ENCODE data around the gene MRPL38.

The MRPL38 gene

DNA sequence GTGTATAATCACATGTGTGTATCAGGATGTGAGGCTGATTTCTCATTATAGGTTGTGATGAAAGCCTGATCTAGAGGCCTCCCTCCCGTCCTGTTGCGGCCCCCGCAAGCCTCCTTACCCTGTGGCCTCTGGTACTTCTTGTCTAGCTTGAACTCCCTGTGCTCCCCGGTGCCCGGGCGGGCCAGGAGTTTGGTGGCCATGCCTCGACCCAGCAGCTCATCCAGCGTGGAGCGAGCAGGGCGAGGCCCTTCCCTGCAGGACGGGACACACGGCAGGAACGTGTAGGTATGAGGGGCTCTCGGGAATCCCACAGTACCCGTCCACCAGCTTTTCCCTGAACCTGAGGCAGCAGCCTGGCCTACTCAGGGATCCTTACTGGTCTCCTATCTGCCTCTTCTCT is 21.2 kb upstream of the MRPL38 start:
- H3K4me3 ChIP-seq (ENCODE audit: low read length) = no peak overlapping the region
- DNase-seq (ENCODE audit: low read depth) = no peak
- TF ChIP-seq, protein P1, sequence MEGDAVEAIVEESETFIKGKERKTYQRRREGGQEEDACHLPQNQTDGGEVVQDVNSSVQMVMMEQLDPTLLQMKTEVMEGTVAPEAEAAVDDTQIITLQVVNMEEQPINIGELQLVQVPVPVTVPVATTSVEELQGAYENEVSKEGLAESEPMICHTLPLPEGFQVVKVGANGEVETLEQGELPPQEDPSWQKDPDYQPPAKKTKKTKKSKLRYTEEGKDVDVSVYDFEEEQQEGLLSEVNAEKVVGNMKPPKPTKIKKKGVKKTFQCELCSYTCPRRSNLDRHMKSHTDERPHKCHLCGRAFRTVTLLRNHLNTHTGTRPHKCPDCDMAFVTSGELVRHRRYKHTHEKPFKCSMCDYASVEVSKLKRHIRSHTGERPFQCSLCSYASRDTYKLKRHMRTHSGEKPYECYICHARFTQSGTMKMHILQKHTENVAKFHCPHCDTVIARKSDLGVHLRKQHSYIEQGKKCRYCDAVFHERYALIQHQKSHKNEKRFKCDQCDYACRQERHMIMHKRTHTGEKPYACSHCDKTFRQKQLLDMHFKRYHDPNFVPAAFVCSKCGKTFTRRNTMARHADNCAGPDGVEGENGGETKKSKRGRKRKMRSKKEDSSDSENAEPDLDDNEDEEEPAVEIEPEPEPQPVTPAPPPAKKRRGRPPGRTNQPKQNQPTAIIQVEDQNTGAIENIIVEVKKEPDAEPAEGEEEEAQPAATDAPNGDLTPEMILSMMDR (conservative IDR thresholded peaks at IDR 0.05; ENCODE audit: low read length) = no peak

DNA sequence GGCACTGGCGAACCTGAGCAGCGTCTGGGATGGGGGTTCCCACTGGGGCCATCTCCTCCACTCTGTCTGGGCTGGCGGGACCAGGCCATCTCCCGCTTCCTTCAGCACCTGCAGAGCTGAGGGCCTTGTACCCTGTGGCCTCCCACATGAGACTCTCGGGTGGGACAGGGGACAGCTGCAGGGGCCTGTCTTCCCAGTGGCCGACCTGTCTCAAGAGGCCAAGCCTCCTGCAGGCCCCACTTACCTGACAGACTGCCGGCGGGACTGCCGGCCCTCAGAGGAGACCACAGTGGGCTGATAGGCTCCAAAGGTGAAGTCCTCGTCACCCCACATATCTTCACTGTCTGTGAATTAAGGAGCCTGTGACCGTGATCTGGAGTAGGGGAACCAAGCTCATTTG is 20.4 kb upstream of the MRPL38 start:
- H3K4me3 ChIP-seq (ENCODE audit: low read length) = no peak overlapping the region
- TF ChIP-seq, protein P1 (conservative IDR thresholded peaks at IDR 0.05; ENCODE audit: low read length) = no peak
- DNase-seq (ENCODE audit: low read depth) = no peak

DNA sequence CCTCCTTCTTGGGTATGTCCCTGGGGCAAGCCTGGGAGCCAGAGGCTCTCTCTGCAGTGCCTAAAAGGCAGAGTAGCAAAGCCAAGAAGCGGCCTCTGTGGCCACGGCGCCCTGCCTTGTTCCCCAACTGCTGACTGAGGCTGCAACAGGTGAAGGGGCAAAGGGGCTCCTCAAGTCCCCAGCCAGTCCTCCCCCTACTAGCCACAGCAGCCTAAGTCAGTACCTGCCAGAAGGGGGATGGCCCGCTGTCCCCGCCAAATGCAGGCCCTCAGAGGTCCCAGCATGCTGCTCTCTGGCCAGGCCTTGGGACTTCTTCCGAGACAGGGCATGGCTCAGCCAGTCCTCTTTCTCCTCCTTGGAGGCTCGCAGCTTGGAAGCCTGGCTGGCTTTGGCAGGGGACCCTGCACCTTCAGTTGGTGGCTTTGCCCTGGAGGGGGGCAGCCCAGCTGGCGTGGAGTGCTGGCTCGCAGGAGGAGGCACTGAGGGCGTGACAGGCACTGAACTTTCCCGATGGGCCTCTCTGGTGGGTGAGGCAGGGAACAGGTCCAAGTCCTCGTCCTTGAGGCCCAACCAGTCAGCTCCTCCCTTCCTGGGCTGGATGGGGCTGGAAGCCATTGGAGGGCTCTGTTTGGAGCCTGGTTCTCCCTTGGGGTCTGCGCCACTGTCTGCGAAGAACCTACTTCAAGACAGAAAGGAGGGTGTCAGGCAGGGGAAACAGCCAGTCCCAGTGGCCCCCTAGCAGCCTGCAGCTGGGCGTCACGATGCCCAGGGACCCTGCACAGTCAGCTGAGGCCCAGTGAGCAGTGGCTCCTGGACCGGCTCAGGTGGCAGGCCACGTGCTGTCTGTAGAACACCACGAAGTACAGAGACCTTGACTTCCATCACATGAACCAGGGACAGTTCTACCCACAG is 18.5 kb upstream of the MRPL38 start:
- H3K4me3 ChIP-seq (ENCODE audit: low read length) = no peak overlapping the region
- TF ChIP-seq, protein P1 (conservative IDR thresholded peaks at IDR 0.05; ENCODE audit: low read length) = no peak
- no peak for DNase-seq (ENCODE audit: low read depth)

DNA sequence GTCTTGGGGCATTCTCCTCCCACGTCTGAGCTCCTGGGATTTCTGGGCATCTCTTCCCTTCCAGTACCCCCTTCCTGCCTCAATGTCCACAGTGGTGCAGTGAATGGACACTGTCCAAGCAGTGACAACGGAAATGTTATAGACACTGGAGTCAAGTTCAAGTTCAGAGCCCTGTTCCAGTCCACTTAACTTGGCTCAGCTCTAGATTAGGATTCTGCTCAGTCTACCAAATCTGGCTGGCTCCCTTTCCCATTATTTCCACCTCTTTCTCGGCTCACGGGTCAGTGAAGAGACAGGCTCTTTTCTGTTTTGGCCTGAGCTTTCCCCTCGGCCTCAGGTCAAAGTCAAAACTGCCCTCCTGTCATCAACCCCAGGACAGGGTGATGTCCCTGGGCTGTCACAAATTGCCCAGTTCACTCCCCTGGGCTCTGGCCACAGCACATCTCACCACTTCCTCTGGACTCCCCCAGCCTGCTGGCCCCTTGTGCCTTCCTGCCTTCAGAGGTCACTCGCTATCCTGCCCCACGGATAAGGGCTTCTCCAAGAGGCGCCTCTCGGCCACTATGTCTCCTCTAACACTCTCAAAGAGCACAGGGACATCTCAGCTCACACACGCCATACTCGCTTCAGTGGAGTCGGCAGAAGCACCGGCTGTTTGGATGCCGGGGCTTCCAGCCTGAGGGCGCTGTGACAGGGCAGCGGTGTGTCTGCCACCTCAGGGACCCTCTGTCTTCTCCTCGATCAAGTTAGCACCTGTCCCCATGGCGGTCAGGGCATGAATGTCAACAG is 17.7 kb upstream of the MRPL38 start:
- TF ChIP-seq, protein P1 (conservative IDR thresholded peaks at IDR 0.05; ENCODE audit: low read length) = no peak
- no peak for DNase-seq (ENCODE audit: low read depth)
- H3K4me3 ChIP-seq (ENCODE audit: low read length) = no peak overlapping the region

DNA sequence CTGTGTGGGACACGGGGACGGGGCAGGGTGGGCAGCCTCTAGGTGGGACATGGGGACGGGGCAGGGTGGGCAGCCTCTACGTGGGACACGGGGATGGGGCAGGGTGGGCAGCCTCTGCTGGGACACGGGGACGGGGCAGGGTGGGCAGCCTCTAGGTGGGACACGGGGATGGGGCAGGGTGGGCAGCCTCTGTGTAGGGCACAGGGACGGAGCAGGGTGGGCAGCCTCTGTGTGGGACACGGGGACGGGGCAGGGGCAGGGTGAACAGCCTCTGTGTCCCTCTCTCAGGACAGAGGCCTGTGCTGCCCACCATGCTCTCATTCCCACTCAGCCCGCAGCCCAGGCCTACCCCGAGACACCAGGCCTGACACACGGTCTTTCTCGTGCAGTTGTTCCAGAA is 16.9 kb upstream of the MRPL38 start:
- no peak overlapping the region for H3K4me3 ChIP-seq (ENCODE audit: low read length)
- no peak for DNase-seq (ENCODE audit: low read depth)
- TF ChIP-seq, protein P1 (conservative IDR thresholded peaks at IDR 0.05; ENCODE audit: low read length) = no peak

DNA sequence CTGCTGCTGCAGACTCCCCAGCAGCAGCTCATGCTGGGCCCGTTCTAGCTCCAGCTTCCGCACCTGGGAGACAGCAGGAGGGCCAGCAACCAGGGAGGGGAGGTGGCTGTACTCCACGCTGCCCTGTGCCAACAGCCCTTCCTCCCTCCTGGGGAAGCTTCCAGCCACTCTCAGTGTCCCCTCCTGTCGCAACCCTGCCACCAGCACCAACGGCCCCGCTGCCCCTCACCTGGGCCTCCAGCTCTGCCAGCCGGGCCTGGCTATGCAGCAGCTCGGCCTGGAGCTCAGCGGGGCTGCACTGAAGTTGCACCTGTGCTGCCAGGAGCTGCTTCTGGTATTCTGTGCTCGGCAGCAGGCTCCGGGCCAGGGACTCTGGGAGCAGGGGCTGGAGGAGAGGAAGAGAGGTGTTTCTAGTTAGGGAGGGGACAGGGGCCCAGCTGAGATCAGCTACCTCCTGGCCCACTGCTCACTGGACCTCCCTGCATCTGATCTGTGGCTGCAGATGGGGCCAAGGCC is 15.4 kb upstream of the MRPL38 start:
- DNase-seq (ENCODE audit: low read depth) = no peak
- H3K4me3 ChIP-seq (ENCODE audit: low read length) = no peak overlapping the region
- TF ChIP-seq, protein P1 (conservative IDR thresholded peaks at IDR 0.05; ENCODE audit: low read length) = no peak
